GM18951 (cell line): ENCODE data around the gene TP53I3.
A peak's percentile ranks its signal among the peaks of the same experiment; 100 is the strongest.
"Not testable (repeated sequence)": the region's sequence is repeated elsewhere in the genome, so short reads cannot be mapped to it uniquely, and the experiment has no call there.

Experiments used
- POLR2A ChIP-seq: IDR thresholded peaks from 4 replicates; pipeline ENCODE4 v1.6.1; 2011; ENCODE audit warnings: mild to moderate bottlenecking; ENCODE audit not compliant: insufficient read length, insufficient read depth; ENCODE audit errors: extremely low read depth
- in situ Hi-C: fragments of 300-500 bp; cut with MboI; formaldehyde crosslinking; loops from one replicate; pipeline ENCODE4 v1.12.0; 2022; ENCODE audit warnings: low sequenced_read_pairs, mixed read lengths, inconsistent platforms; ENCODE audit not compliant: unreplicated experiment

Gene TP53I3

DNA sequence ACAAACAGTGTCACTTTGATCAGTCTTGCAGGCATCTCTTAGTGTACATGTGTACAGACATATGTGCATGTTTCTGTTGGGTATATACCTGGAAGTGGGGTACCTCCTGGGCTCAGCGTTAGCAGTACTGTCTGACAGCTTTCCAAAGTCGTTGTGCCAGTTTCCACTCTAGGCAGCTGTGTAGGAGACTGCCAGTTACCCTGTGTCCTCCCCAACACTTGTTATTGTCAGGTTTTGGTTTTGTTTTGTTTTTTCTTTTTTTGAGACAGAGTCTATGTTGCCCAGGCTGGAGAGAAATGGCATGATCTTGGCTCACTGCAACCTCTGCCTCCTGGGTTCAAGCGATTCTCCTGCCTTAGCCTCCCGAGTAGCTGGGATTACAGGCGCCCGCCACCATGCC is 28.9 kb downstream of the TP53I3 start:
- TF ChIP-seq POLR2A: no peak
- in situ Hi-C loops: no loop called here

- no peak for TF ChIP-seq POLR2A
These were observed 30.1 kb downstream of the TP53I3 start for GRCh38 chr2:24054366-24055010.

DNA sequence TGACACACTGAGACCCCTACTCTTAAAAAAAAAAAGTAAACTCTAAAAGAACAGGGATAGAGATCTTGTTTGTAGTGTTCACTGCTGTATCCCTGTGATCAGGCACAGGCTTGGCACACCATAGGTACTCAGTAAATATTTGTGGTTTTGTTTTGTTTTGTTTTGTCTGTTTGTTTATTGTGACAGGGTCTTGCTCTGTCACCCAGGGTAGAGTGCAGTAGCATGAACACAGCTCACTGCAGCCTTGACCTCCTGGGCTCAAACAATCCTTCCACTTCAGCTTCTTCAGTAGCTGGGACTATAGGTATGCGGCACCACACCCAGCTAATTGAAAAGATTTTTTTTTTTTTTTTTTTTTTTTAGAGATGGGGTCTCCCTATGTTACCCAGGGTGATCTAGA is 31.7 kb downstream of the TP53I3 start:
- TF ChIP-seq POLR2A: no peak
- in situ Hi-C loops: no loop called here

More at GRCh38 chr2:24054366-24055010, 30.1 kb downstream of the TP53I3 start:
- in situ Hi-C loops: no loop called here

GRCh38 chr2:24051833-24052232 is 32.8 kb downstream of the TP53I3 start:
- in situ Hi-C loops: no loop called here

DNA sequence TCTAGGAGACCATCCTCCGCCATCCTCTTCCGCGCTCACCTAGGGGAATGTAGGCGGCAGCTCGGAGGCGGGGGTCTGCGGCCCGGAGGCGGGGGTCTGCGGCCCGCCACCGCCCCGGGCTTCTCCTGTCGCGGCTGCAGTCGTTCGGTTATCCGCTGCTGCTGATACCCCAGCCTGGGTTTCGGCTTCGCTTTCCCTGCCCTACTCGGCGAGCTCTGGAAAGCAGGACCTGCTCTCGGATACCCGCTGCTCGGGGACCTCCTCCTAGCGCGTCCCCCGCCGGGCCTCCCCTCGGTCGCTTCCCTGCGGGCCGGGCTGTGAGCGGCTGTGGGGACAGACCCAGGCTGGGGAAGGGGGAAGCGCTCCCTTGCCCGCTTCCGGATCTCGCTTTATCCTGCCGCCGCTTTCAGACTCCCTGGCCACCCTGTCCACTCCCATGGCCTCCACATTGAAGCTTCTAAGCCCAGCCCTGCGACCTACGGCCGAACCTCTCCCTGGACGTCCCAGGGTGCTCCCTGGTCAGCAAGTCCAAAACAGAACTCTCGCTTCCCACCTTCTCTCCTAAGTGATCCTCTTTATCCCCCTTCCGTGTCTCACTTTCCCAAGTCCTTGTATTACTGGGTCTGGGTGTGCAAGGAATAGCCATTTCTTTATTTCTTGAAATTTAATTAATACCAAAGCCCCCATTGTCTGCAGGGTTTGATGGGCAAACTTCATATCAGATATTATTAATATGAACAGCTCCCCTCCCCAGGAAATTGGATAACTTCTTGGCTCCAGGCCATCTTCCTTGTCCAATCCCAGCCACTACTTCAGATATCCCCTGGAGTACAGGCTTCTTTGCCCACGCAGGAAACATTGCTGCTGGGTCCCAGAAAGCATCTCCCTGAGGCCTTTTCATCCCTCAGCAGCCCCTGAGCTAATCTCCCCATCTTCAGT is 34.3 kb downstream of the TP53I3 start:
- in situ Hi-C loops: no loop called here
- no peak for TF ChIP-seq POLR2A

More at GRCh38 chr2:24051833-24052232, 32.8 kb downstream of the TP53I3 start:
- no peak for TF ChIP-seq POLR2A

GRCh38 chr2:24049485-24050021 is 35.1 kb downstream of the TP53I3 start, which contains the start of gene FKBP1B:
Gene FKBP1B (plus strand): TSS chr2:24049741. CDS start chr2:24049850, 109 bp downstream.
- in situ Hi-C loops: no loop called here

GRCh38 chr2:24048769-24049484 is 35.7 kb downstream of the TP53I3 start:
- no peak for TF ChIP-seq POLR2A
- in situ Hi-C loops: no loop called here

More at GRCh38 chr2:24049485-24050021, 35.1 kb downstream of the TP53I3 start, which contains the start of gene FKBP1B:
- TF ChIP-seq POLR2A: no peak

DNA sequence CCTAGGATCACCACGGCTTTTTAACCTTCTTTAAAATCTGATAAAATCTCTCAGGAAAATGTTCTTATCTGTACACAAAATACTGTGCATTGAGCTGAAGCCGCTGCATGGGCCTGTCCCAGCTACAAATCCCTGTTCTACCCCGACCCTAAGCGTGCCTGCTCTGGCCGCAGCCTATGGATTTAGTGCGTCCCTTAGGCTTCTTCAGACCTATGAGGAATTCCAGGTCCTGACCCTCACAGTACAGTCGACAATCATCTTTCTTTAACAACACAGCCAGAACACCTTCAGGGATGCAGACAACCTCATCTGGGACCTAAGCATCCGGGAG is 37.0 kb downstream of the TP53I3 start:
- in situ Hi-C loops: no loop called here
- TF ChIP-seq POLR2A: no peak

- peak; percentile 88 for TF ChIP-seq POLR2A
- in situ Hi-C loops: no loop called here
These were observed 37.5 kb downstream of the TP53I3 start, which contains the start of gene WDCP for GRCh38 chr2:24046930-24047702. Gene WDCP (minus strand): TSS chr2:24047391. CDS start chr2:24039494, 7,897 bp downstream.

DNA sequence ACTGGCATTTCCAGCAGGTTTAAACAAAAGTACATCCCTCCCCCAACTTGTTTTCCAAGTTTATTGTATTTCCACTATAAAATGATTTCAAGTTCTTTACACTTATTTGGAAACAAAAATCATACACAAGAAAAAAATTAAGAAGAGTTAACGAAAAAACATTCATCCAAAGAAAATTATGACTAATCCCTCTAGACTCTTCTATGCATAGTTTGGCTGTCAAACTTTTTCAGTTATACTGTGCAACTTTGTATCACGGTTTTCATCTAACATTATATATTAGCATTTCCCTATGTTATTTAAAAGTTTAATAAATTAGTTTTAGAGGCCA is 38.1 kb downstream of the TP53I3 start:
- no peak for TF ChIP-seq POLR2A

GRCh38 chr2:24045511-24046508 is 38.8 kb downstream of the TP53I3 start:
- in situ Hi-C loops: no loop called here
- no peak for TF ChIP-seq POLR2A

More for the DNA sequence above, 38.1 kb downstream of the TP53I3 start:
- in situ Hi-C loops: no loop called here

GRCh38 chr2:24043133-24043532 is 41.5 kb downstream of the TP53I3 start:
- in situ Hi-C loops: not testable (repeated sequence)
